ENCODE data around the gene BTAF1. TPM values are rescaled to one million over a fixed set of nuclear protein-coding genes. Genes with fewer than 3 reads are reported as not detected.
A peak's percentile ranks its signal among the peaks of the same experiment; 100 is the strongest.
"Not testable (repeated sequence)": the region's sequence is repeated elsewhere in the genome, so short reads cannot be mapped to it uniquely, and the experiment has no call there.

Gene BTAF1
- total RNA-seq, 3 donors from 2014 or later = 25.7 to 34.4 (median 27.0) TPM

DNA sequence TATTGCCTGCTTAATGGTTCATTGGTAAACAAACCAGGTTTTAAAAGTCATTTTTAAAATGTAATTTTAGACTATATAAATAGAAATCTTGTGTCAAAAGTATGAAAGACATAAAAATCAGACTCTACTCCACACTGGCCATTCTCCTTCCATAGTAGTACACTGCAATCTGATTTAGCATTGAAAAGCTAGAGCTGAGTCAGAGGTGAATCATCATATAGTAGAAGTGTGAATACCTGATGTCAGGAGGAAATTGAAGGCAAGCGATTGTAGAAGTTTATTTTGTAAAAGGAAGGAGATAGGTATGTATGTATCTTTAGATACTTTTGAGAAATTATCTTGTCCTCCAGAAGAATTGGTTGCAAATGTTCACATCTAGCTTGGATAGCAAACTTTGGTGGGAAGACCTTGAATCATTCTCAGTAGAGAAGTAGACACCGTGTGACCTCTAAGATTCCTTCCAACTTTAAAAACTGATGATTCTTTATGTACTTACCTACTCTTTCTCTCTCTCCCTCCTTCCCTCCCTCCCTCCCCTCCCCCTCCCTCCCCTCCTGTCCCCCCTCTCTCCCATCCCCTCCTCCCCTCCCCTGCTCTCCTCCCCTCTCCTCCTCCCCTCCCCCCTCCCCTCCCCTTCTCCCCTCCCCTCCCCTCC, 88.1 kb downstream of the BTAF1 start:
- peak; percentile 40 for ATAC-seq
- H3K4me1 ChIP-seq (ENCODE audit: low read depth) = no peaks in the 10 kb centered on the region
- no peak for DNase-seq
- no peak overlapping the region for H3K4me3 ChIP-seq
- H3K36me3 ChIP-seq (ENCODE audit: low read depth) = no peaks in the 10 kb centered on the region
- intact Hi-C loops (cut with DNase I, micrococcal nuclease) = no loop called here
- TF ChIP-seq, protein P1, sequence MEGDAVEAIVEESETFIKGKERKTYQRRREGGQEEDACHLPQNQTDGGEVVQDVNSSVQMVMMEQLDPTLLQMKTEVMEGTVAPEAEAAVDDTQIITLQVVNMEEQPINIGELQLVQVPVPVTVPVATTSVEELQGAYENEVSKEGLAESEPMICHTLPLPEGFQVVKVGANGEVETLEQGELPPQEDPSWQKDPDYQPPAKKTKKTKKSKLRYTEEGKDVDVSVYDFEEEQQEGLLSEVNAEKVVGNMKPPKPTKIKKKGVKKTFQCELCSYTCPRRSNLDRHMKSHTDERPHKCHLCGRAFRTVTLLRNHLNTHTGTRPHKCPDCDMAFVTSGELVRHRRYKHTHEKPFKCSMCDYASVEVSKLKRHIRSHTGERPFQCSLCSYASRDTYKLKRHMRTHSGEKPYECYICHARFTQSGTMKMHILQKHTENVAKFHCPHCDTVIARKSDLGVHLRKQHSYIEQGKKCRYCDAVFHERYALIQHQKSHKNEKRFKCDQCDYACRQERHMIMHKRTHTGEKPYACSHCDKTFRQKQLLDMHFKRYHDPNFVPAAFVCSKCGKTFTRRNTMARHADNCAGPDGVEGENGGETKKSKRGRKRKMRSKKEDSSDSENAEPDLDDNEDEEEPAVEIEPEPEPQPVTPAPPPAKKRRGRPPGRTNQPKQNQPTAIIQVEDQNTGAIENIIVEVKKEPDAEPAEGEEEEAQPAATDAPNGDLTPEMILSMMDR (IDR thresholded peaks at IDR 0.05) = no peak
- H3K9me3 ChIP-seq = no peaks in the 10 kb centered on the region

DNA sequence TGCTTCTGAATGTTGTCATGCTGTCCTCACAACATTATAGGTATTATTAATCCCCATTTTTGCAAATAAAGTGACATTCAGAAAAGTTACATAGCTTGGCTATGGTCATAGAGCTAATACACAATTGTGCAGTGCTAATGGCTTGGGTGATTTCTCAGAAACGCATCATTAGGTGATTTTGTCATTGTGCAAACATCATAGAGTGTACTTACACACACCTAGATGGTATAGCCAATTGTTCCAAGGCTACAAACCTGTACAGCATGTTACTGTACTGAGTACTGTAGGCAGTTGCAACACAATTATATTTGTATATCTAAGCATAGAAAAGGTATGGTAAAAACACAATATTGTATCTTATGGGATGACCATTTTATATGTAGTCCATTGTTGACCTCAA, 91.0 kb downstream of the BTAF1 start:
- TF ChIP-seq, protein P1 (IDR thresholded peaks at IDR 0.05) = no peak
- H3K4me3 ChIP-seq = no peak overlapping the region
- H3K9me3 ChIP-seq = no peaks in the 10 kb centered on the region
- intact Hi-C loops (cut with DNase I, micrococcal nuclease) = no loop called here
- DNase-seq (no peak), ATAC-seq (no peak)
- H3K4me1 ChIP-seq (ENCODE audit: low read depth) = no peaks in the 10 kb centered on the region
- no peaks in the 10 kb centered on the region for H3K36me3 ChIP-seq (ENCODE audit: low read depth)

DNA sequence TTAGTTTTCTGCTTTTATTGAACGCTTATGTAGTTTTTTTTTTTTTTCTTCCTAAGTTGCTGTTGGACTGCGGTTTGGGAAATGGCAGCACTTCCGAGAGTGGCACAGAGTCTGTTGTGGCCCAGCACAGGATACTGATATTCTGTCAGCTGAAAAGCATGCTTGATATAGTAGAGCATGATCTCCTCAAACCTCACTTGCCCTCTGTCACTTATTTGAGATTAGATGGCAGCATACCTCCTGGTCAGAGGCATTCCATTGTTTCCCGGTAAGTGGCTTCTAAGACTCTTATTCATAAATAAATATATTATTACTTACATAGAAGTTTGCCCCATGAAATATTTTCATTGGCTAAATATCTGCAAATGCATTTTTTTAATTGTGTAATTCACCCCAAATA, 101.1 kb downstream of the BTAF1 start:
- no peaks in the 10 kb centered on the region for H3K9me3 ChIP-seq
- DNase-seq (no peak), ATAC-seq (no peak)
- no peak overlapping the region for H3K4me3 ChIP-seq
- H3K4me1 ChIP-seq (ENCODE audit: low read depth) = no peaks in the 10 kb centered on the region
- intact Hi-C loops (cut with DNase I, micrococcal nuclease) = no loop called here
- TF ChIP-seq, protein P1 (IDR thresholded peaks at IDR 0.05) = no peak
- H3K36me3 ChIP-seq (ENCODE audit: low read depth) = peaks cover 12% of the 10 kb centered on the region

DNA sequence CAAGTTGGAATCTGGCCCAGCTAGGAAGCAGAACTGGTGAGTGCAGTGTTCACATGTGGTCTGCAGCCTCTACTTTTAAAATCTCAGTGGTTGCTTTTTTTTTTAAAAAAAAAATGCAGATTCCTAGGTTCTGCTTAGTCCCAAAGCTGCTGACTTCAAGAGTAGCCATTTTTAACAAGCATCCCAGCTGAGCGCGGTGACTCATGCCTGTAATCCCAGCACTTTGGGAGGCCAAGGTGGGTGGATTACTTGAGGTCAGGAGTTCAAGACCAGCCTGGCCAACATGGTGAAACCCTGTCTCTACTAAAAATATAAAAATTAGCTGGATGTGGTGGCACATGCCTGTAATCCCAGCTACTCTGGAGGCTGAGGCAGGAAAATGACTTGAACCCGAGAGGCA, 101.8 kb downstream of the BTAF1 start:
- H3K4me3 ChIP-seq; DNase-seq; ATAC-seq; H3K4me1 ChIP-seq (ENCODE audit: low read depth); H3K9me3 ChIP-seq; intact Hi-C loops (cut with DNase I, micrococcal nuclease): not testable (repeated sequence)
- peaks cover 12% of the 10 kb centered on the region for H3K36me3 ChIP-seq (ENCODE audit: low read depth)

DNA sequence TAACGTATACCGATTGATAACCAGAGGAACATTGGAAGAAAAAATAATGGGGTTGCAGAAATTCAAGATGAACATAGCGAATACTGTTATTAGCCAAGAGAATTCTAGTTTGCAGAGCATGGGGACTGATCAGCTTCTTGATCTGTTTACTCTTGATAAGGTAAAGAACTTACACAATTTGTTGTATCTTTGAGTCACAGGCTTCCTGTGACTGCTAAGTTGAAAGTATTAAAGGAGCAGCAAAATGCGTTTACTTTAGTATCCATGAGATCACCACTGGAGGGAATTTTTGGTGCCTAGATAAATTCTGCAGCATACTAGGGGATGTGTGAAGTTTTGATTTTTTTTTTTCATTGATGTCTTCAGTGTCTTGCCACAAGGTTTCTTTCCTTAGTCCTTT, 103.6 kb downstream of the BTAF1 start:
- no peaks in the 10 kb centered on the region for H3K4me1 ChIP-seq (ENCODE audit: low read depth)
- H3K9me3 ChIP-seq = no peaks in the 10 kb centered on the region
- TF ChIP-seq, protein P1 (IDR thresholded peaks at IDR 0.05) = no peak
- peaks cover 12% of the 10 kb centered on the region for H3K36me3 ChIP-seq (ENCODE audit: low read depth)
- no peak overlapping the region for H3K4me3 ChIP-seq
- DNase-seq (no peak), ATAC-seq (no peak)
- intact Hi-C loops (cut with DNase I, micrococcal nuclease) = no loop called here

DNA sequence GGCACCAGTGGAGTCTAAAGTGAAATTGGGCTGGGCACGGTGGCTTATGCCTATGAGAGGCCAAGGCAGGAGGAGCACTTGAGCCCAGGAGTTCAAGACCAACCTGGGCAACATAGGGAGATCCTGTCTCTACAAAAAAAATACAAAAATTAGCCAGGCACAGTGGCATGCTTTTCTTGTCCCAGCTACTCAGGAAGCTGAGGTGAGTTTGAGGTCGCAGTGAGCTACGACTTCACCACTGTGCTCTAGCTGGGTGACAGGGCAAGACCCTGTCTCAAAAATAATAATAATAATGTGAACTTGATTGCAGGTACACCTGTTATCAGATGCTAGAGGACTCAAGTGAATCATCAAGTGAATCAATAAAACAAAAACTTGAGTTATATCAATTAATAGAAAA, 108.0 kb downstream of the BTAF1 start:
- TF ChIP-seq, protein P1 (IDR thresholded peaks at IDR 0.05) = no peak
- DNase-seq (no peak), ATAC-seq (no peak)
- Histone ChIP-seq H3K9me3 (no peaks in the 10 kb centered on the region), H3K36me3 (ENCODE audit: low read depth) (peaks cover 9% of the 10 kb centered on the region), H3K4me3 (no peak overlapping the region), H3K4me1 (ENCODE audit: low read depth) (no peaks in the 10 kb centered on the region)
- intact Hi-C loops (cut with DNase I, micrococcal nuclease) = no loop called here

DNA sequence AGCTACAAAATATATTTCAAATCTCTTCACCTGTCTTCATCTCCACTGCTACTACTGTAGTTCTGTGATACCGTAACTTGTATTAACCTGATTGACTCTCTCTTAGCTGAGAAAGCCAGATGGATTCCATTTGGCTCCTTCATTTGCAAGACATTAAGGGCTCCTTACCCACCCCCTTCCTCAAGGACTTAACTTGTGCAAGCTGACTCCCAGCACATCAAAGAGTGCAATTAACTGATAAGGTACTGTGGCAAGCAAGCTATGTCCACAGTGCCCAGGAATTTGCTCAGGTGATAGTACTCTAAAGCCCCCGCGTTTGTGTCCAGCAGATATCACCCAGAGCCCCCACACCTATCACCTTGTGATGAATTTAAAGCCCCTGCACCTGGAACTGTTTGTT, 109.5 kb downstream of the BTAF1 start:
- ATAC-seq; H3K36me3 ChIP-seq (ENCODE audit: low read depth); H3K4me1 ChIP-seq (ENCODE audit: low read depth); H3K9me3 ChIP-seq; intact Hi-C loops (cut with DNase I, micrococcal nuclease); DNase-seq; H3K4me3 ChIP-seq: not testable (repeated sequence)
